BJ (cell line): ENCODE results near the gene ATG7. TPM values are rescaled to one million over a fixed set of nuclear protein-coding genes. Genes with fewer than 3 reads are reported as not detected.

Experiments used
- CTCF ChIA-PET: fragments of 350-600 bp; formaldehyde crosslinking; extraction: SDS; loops from one replicate; lab custom pipeline; 2021; ENCODE audit warnings: antibody characterized with exemption, inconsistent platforms; lab: Yijun Ruan, JAX
- POLR2A ChIA-PET: fragments of 300-600 bp; sonication (Branson Sonifier 250); formaldehyde crosslinking; extraction: SDS; loops from one replicate; lab custom pipeline; 2021; ENCODE audit warnings: antibody characterized with exemption; lab: Charles Lee
- DNase-seq: peaks from one replicate; pipeline ENCODE4 v3.0.0-alpha.2; 2011; ENCODE audit warnings: low read depth
- H3K27me3 ChIP-seq: 2 replicates; pipeline ENCODE4 v1.6.0; 2011; ENCODE audit warnings: low read length; ENCODE audit not compliant: control insufficient read depth, insufficient read depth
- H3K36me3 ChIP-seq: 2 replicates; pipeline ENCODE4 v1.5.1; 2011; ENCODE audit warnings: low read length; ENCODE audit not compliant: control insufficient read depth, insufficient read depth
- H3K4me3 ChIP-seq: 2 replicates; pipeline ENCODE4 v1.5.1; 2011; ENCODE audit warnings: low read depth, mild to moderate bottlenecking, control low read depth, low read length
- polyA minus RNA-seq: library from RNA; depleted of rRNA, polyadenylated mRNA; stranded (reverse); fragments of >200 nt; gene quantifications from 2 replicates; pipeline ENCODE4 v1.2.3, GENCODE V29; 2011; rRNA and poly(A)+ RNA removed
- polyA plus RNA-seq: library from polyadenylated mRNA; depleted of rRNA; stranded (reverse); fragments of >200 nt; gene quantifications from 2 replicates; pipeline ENCODE4 v1.2.3, GENCODE V29; 2011; rRNA removed
- TF ChIP-seq, protein P1 (sequence below): IDR thresholded peaks from 2 replicates; pipeline ENCODE4 v1.5.1; 2011; ENCODE audit warnings: low read depth, mild to moderate bottlenecking, control low read depth, inconsistent platforms, low read length, moderate library complexity; ENCODE audit not compliant: insufficient read depth

The ATG7 gene
- polyA plus RNA-seq (26.2 and 32.6 TPM in 2 replicates), polyA minus RNA-seq (41.5 and 70.9 TPM in 2 replicates)

DNA sequence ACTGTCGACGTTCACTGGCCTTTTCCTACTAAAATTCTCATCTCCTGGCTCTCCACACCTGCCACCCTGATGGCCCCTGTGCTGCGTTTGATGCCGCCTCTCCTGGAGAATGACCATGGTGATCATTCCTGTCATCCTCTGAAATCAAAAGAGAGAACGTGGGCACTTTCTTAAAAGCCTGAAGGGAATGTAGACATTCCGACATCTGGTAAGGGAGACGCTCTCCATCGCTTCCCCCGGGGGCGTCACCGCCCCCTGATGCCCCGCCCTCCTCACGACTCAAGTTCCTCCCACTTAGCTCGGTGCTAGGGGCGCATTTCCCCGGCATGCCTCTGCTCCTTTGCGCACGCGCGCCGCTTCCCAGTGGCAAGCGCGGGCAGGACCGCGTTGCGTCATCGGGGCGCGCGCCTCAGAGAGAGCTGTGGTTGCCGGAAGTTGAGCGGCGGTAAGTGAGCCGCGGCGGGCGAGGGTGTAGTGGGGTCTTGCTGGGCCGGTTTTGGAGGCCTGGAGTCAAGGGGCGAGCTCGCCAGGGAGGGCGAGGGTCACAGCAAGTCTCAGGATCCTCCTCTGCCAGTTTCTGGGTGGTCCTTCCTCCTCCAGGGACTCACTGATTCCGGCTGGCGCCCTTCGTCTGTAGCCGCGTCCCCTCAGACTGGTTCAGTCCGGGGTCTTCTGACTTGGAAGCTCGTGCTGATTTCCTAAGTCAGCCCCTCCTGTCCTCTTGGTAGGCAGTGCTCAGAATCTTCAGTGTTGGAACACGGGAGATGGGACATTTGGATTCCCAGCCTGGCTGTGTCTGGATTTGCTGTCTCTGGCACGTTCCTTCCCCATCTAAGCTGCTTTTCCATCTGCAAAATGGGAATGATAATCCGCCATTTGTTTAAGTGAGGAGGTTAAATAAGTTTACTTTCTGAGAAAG, at the start of gene ATG7:
ATG7 (plus strand) TSS at position 412 of the 919 bp plus-strand sequence. CDS start 26,299 bp downstream, outside the sequence.
- Histone ChIP-seq H3K4me3 (peak within 1 kb of the TSS; percentile 85), H3K27me3 (no peaks in the 10 kb centered on the region), H3K36me3 (no peaks in the 10 kb centered on the region)
- POLR2A ChIA-PET: interaction anchor here (0.6 to 1.0 kb wide), 3 partner anchors 15 to 425 kb away, joined by 4 to 6 read pairs (median 6); no protein-coding TSS in a partner anchor
- peak; percentile 78 for DNase-seq
- TF ChIP-seq, protein P1, sequence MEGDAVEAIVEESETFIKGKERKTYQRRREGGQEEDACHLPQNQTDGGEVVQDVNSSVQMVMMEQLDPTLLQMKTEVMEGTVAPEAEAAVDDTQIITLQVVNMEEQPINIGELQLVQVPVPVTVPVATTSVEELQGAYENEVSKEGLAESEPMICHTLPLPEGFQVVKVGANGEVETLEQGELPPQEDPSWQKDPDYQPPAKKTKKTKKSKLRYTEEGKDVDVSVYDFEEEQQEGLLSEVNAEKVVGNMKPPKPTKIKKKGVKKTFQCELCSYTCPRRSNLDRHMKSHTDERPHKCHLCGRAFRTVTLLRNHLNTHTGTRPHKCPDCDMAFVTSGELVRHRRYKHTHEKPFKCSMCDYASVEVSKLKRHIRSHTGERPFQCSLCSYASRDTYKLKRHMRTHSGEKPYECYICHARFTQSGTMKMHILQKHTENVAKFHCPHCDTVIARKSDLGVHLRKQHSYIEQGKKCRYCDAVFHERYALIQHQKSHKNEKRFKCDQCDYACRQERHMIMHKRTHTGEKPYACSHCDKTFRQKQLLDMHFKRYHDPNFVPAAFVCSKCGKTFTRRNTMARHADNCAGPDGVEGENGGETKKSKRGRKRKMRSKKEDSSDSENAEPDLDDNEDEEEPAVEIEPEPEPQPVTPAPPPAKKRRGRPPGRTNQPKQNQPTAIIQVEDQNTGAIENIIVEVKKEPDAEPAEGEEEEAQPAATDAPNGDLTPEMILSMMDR: no peak
- CTCF ChIA-PET: interaction anchor here (0.7 to 2.3 kb wide), 6 partner anchors 13 to 212 kb away, joined by 3 to 13 read pairs (median 4); no protein-coding TSS in a partner anchor

DNA sequence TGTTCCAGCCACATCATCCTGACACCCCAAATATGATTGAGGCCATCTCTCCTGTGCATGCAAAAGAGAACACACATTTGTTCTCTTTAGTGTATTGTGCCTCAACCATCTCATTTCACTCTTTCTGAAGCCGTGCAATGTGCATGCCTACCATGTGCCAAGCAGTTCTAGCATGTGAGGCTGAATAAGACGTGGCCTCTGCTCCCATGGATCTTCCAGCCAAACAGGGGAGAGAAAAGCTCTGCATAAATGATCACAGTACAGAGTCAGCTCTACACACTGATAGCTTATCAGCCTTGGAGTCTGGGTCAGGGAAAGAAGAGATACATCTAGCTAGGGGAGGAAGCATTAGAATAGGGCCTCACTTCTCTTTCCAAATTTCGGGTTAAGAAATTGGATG, 48.2 kb upstream of the ATG7 start:
- TF ChIP-seq, protein P1: no peak
- CTCF ChIA-PET: interaction anchor here (0.9 kb wide), 1 partner anchor 13 kb away, joined by 4 read pairs; no protein-coding TSS in a partner anchor

GRCh38 chr3:11224870-11225229, 47.3 kb upstream of the ATG7 start:
- Histone ChIP-seq H3K36me3 (no peaks in the 10 kb centered on the region), H3K4me3 (no peak overlapping the region), H3K27me3 (no peaks in the 10 kb centered on the region)
- TF ChIP-seq, protein P1: no peak
- ChIA-PET POLR2A (no interaction called here), CTCF (interaction anchor here (0.9 kb wide), 1 partner anchor 13 kb away, joined by 4 read pairs; no protein-coding TSS in a partner anchor)
- DNase-seq: no peak

More for the DNA sequence above, 48.2 kb upstream of the ATG7 start:
- H3K36me3 ChIP-seq: no peaks in the 10 kb centered on the region
- POLR2A ChIA-PET: no interaction called here
- no peak overlapping the region for H3K4me3 ChIP-seq
- no peak for DNase-seq
- no peaks in the 10 kb centered on the region for H3K27me3 ChIP-seq

- POLR2A ChIA-PET: interaction anchor here (0.6 kb wide), 1 partner anchor 48 kb away, joined by 3 read pairs; no protein-coding TSS in a partner anchor
- CTCF ChIA-PET: interaction anchor here (1.0 to 1.1 kb wide), 2 partner anchors 10 to 71 kb away, joined by 3 to 5 read pairs; partner anchors contain the start of gene HRH1
- H3K4me3 ChIP-seq: no peak overlapping the region
Observed at GRCh38 chr3:11226042-11226370, 46.2 kb upstream of the ATG7 start.

More at GRCh38 chr3:11226042-11226370, 46.2 kb upstream of the ATG7 start:
- Histone ChIP-seq H3K36me3 (no peaks in the 10 kb centered on the region), H3K27me3 (no peaks in the 10 kb centered on the region)
- DNase-seq: no peak
- TF ChIP-seq, protein P1: no peak
